AG09309 (cell line): ENCODE results near the gene KCNIP1.

Experiments used
- DNase-seq: peaks from one replicate; pipeline ENCODE4 v3.0.0-alpha.2; 2010; ENCODE audit warnings: low read depth
- H3K4me3 ChIP-seq: 2 replicates; pipeline ENCODE4 v1.5.1; 2011; ENCODE audit warnings: mild to moderate bottlenecking, low read depth, low read length, moderate library complexity; ENCODE audit not compliant: control insufficient read depth
- TF ChIP-seq, protein P1 (sequence below): IDR thresholded peaks from 2 replicates; pipeline ENCODE4 v1.5.1; 2011; ENCODE audit warnings: mild to moderate bottlenecking, low read depth, low read length, inconsistent platforms; ENCODE audit not compliant: insufficient read depth, control insufficient read depth; ENCODE audit errors: missing control alignments

The KCNIP1 gene

DNA sequence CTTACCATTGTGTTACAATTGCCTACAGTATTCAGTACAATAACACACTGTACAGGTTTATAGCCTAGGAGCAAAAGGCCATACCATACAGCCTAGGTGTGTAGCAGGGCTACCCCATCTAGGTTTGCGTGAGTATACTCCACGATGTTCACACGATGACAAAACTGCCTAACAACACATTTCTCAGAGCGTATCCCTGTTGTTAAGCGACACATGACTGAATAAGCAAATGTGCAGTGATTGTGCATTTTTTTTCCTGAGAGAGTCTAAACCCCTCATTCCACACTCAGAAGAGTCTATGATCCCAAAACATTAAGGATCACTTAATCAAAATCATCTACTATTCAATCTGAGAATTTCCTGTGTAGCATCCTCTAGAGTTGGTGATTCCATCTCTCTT lies 211.3 kb downstream of the KCNIP1 start:
- no peak for DNase-seq
- TF ChIP-seq, protein P1, sequence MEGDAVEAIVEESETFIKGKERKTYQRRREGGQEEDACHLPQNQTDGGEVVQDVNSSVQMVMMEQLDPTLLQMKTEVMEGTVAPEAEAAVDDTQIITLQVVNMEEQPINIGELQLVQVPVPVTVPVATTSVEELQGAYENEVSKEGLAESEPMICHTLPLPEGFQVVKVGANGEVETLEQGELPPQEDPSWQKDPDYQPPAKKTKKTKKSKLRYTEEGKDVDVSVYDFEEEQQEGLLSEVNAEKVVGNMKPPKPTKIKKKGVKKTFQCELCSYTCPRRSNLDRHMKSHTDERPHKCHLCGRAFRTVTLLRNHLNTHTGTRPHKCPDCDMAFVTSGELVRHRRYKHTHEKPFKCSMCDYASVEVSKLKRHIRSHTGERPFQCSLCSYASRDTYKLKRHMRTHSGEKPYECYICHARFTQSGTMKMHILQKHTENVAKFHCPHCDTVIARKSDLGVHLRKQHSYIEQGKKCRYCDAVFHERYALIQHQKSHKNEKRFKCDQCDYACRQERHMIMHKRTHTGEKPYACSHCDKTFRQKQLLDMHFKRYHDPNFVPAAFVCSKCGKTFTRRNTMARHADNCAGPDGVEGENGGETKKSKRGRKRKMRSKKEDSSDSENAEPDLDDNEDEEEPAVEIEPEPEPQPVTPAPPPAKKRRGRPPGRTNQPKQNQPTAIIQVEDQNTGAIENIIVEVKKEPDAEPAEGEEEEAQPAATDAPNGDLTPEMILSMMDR = no peak
- H3K4me3 ChIP-seq = no peak overlapping the region

DNA sequence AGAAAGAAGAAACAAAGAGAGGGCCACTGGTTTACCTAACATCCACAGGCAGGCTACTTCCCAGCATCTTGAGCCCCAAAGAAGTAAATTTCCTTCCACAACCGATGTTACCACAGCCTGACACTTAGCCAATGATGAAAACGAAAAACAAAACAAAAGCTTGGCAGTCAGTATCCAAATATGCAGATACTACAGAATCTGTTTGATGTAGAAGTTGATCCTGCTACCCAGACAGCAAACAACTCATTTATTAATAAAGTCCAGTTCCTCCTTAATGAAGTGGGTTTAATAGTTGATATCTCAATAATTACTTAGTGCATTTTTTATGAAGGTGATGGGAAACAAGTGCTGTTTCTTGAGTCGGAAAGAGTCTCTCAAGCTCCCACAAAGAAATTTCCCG lies 212.6 kb downstream of the KCNIP1 start:
- no peak overlapping the region for H3K4me3 ChIP-seq
- TF ChIP-seq, protein P1 = no peak
- DNase-seq = no peak

DNA sequence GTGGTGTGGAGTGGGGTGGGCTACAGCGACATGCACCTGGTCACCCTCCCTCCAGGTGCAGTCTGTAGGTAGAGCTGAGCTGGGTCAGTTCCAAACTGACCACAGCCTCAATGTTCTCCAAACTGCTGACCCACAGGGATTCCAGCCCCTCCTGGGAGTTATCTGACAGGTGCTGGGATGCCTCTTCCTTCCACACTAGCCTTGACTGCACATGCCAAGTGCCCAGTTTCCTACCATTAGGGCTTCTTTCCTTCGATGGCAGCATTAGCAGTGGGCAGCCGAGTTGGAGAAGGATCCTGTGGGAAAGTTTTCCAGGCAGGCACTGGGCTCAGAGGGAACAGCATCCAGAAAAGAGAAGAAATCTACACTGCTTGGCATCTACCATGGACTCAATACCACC lies 215.7 kb downstream of the KCNIP1 start:
- TF ChIP-seq, protein P1 = no peak
- H3K4me3 ChIP-seq = no peak overlapping the region
- no peak for DNase-seq

DNA sequence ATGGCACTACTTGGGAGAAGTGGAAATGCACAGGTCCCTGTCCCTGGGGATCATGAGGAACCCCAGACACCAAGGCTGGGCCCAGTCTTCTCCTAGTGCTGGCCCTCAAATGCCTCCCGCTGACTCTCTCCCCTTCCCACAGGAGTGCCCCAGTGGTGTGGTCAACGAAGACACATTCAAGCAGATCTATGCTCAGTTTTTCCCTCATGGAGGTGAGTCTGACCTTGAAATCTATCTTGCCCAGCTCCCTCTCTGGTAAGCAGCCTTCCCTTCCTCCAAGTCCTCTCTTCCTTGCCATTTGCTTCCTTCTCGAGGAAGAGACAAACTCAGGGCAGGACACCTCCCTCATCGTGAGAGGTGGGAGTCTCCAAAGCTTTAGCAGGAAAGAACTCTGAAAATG lies 216.4 kb downstream of the KCNIP1 start:
- DNase-seq = no peak
- H3K4me3 ChIP-seq = no peak overlapping the region
- TF ChIP-seq, protein P1 = no peak

DNA sequence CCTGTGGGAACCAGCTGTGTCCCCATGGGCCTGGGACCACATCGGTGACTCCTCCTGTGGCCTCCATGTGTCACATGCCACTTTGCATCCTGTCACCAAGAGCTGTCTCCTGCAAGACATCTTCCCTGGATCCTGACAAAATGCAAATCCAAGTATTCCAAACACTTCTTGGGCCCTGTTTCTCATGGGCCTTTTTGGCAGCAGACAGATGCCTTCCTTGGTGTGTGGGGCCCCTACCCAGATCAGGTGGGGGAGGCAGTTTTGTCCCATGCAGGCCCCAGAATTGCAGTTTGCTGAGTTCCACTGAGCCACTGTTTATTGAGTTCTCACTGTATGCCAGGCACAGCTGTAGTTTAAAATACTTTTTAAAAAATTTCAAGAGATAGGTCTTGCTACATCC lies 217.2 kb downstream of the KCNIP1 start:
- TF ChIP-seq, protein P1 = no peak

DNA sequence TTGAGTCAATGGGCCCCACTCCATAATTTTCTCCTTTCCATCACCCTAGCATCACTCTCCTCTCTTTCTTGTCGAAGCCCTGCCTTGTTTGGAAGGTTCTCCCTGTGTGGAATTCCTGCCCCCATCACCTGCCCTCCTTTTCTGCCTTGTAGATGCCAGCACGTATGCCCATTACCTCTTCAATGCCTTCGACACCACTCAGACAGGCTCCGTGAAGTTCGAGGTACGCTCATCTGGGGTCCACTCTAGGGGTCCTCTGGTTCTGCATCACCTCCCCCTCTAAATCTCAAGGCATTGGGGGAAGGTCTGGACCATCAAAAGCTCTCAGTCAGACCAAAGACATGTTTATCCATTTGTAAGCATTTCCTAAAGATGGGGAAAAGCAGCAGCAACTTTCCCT lies 217.9 kb downstream of the KCNIP1 start:
- no peak overlapping the region for H3K4me3 ChIP-seq
- TF ChIP-seq, protein P1 = no peak
- no peak for DNase-seq

More for the DNA sequence above, 217.2 kb downstream of the KCNIP1 start:
- no peak for DNase-seq
- H3K4me3 ChIP-seq = no peak overlapping the region

DNA sequence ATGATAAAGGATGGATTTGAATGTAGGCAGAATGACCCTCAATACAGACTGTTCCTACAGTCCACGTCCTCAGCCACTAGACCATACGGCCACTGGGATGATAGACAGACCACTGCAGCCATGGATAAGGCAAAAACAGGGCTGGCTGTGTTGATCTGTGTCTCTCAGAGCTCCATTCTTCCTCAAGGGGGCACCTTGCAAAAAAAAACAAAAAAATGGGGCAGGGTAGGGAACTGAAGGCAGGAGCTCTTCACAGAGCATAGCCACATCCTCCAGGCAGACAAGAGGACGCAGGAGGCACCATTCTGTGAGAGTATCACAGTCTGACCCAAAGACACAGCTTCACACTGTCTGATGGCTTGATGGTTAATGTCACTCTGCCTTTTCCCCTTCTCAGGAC lies 218.5 kb downstream of the KCNIP1 start:
- H3K4me3 ChIP-seq = no peak overlapping the region
- DNase-seq = no peak
- TF ChIP-seq, protein P1 = no peak
